B cell (primary cell): ENCODE data around the gene MIOS.

Source experiments
- EZH2 ChIP-seq: IDR thresholded peaks from 2 replicates; pipeline ENCODE4 v1.6.1; 2012; ENCODE audit warnings: borderline replicate concordance, low read depth, mild to moderate bottlenecking, moderate library complexity, low read length; ENCODE audit not compliant: insufficient read depth, poor library complexity, severe bottlenecking
- TF ChIP-seq, protein P1 (sequence below): fragments of 200-600 bp; IDR thresholded peaks from one replicate; pipeline ENCODE4 v1.8.0; 2022; ENCODE audit warnings: antibody characterized with exemption, mild to moderate bottlenecking

DNA sequence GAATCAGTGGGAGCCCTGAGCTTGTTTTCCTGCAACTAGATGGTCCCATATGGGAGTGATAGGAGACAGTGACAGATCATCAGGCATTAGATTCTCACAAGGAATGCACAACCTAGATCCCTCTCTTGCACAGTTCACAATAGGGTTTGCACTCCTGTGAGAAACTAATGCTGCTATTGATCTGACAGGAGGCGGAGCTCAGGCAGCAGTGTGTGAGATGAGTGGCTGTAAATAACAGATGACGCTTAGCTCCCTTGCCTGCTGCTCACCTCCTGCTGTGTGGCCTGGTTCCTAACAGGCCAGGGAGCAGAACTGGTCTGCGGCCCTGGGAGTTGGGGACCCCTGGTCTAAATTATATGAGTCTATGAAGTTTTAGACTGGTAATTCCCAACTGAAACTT is 3.9 kb downstream of the MIOS start:
- TF ChIP-seq, protein P1, sequence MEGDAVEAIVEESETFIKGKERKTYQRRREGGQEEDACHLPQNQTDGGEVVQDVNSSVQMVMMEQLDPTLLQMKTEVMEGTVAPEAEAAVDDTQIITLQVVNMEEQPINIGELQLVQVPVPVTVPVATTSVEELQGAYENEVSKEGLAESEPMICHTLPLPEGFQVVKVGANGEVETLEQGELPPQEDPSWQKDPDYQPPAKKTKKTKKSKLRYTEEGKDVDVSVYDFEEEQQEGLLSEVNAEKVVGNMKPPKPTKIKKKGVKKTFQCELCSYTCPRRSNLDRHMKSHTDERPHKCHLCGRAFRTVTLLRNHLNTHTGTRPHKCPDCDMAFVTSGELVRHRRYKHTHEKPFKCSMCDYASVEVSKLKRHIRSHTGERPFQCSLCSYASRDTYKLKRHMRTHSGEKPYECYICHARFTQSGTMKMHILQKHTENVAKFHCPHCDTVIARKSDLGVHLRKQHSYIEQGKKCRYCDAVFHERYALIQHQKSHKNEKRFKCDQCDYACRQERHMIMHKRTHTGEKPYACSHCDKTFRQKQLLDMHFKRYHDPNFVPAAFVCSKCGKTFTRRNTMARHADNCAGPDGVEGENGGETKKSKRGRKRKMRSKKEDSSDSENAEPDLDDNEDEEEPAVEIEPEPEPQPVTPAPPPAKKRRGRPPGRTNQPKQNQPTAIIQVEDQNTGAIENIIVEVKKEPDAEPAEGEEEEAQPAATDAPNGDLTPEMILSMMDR = no peak
- TF ChIP-seq EZH2 = no peak
